NCI-H1092 (cell line): ENCODE measurements around the gene YAE1.
"Not testable (repeated sequence)": the region's sequence is repeated elsewhere in the genome, so short reads cannot be mapped to it uniquely, and the experiment has no call there.

Experiments
- DNase-seq: peaks from one replicate; lab custom pipeline; 2025; lab: John Stamatoyannopoulos, UW

The YAE1 gene

GRCh38 chr7:39566023-39566921 is at the start of gene YAE1:
YAE1 (plus strand) TSS chr7:39566404; CDS start chr7:39566419, 15 bp downstream.
- peak; percentile 84 for DNase-seq

- DNase-seq, result no peak
These were observed 49.7 kb upstream of the YAE1 start for GRCh38 chr7:39516498-39516897.

GRCh38 chr7:39517240-39517639 is 49.0 kb upstream of the YAE1 start:
- no peak for DNase-seq

- DNase-seq, result no peak
These were observed 40.3 kb upstream of the YAE1 start for GRCh38 chr7:39525926-39526325.

- DNase-seq, result no peak
These were observed 39.5 kb upstream of the YAE1 start for GRCh38 chr7:39526666-39527065.

- no peak for DNase-seq
These were observed 38.9 kb upstream of the YAE1 start for GRCh38 chr7:39527296-39527695.

- DNase-seq, result no peak
These were observed 38.3 kb upstream of the YAE1 start for GRCh38 chr7:39527951-39528350.

- no peak for DNase-seq
These were observed 37.4 kb upstream of the YAE1 start for GRCh38 chr7:39528849-39529248.

GRCh38 chr7:39529582-39529981 is 36.6 kb upstream of the YAE1 start:
- no peak for DNase-seq

- no peak for DNase-seq
These were observed 35.2 kb upstream of the YAE1 start for GRCh38 chr7:39530971-39531370.

- DNase-seq, result no peak
These were observed 34.4 kb upstream of the YAE1 start for GRCh38 chr7:39531818-39532217.

- DNase-seq, result no peak
These were observed 33.4 kb upstream of the YAE1 start for GRCh38 chr7:39532832-39533231.

- DNase-seq, result no peak
These were observed 31.6 kb upstream of the YAE1 start for GRCh38 chr7:39534599-39534998.

- no peak for DNase-seq
These were observed 31.1 kb upstream of the YAE1 start for GRCh38 chr7:39535064-39535463.

GRCh38 chr7:39535720-39536119 is 30.5 kb upstream of the YAE1 start:
- DNase-seq, result no peak

GRCh38 chr7:39536951-39537350 is 29.3 kb upstream of the YAE1 start:
- DNase-seq, result no peak

GRCh38 chr7:39539816-39540215 is 26.4 kb upstream of the YAE1 start:
- DNase-seq, result no peak

GRCh38 chr7:39540320-39540719 is 25.9 kb upstream of the YAE1 start:
- DNase-seq, result peak; percentile 82

GRCh38 chr7:39541511-39541910 is 24.7 kb upstream of the YAE1 start:
- DNase-seq, result no peak

GRCh38 chr7:39544774-39545173 is 21.4 kb upstream of the YAE1 start:
- DNase-seq, result not testable (repeated sequence)

GRCh38 chr7:39547336-39547735 is 18.9 kb upstream of the YAE1 start:
- no peak for DNase-seq

GRCh38 chr7:39550411-39550810 is 15.8 kb upstream of the YAE1 start:
- DNase-seq, result no peak

GRCh38 chr7:39553436-39553835 is 12.8 kb upstream of the YAE1 start:
- no peak for DNase-seq

GRCh38 chr7:39554583-39555165 is 11.5 kb upstream of the YAE1 start:
- DNase-seq, result no peak
